Mesendoderm (in vitro differentiated cells): ENCODE data around the gene SMCHD1.
"Not testable (repeated sequence)": the region's sequence is repeated elsewhere in the genome, so short reads cannot be mapped to it uniquely, and the experiment has no call there.

Experiments used
- DNase-seq: peaks from one replicate; pipeline ENCODE4 v3.0.0; 2013
- H2AK5ac ChIP-seq: 2 replicates; pipeline ENCODE4 v1.6.1; 2013; ENCODE audit warnings: low read length, inconsistent platforms
- H2BK120ac ChIP-seq: 2 replicates; pipeline ENCODE4 v1.6.1; 2013; ENCODE audit warnings: low read depth, mild to moderate bottlenecking, low read length, moderate library complexity, mixed read lengths
- H2BK15ac ChIP-seq: replicated peaks from 2 replicates; pipeline ENCODE4 v1.6.1; 2013; ENCODE audit warnings: low read depth, mild to moderate bottlenecking, moderate library complexity
- H2BK5ac ChIP-seq: 2 replicates; pipeline ENCODE4 v1.6.1; 2013; ENCODE audit warnings: low read length, inconsistent platforms
- H3K18ac ChIP-seq: 2 replicates; pipeline ENCODE4 v1.6.1; 2013; ENCODE audit warnings: mild to moderate bottlenecking, low read length, mixed read lengths
- H3K23ac ChIP-seq: one replicate; pipeline ENCODE4 v1.6.1; 2013; ENCODE audit warnings: low read length
- H3K27ac ChIP-seq: 2 replicates; pipeline ENCODE4 v1.5.1; 2013; ENCODE audit warnings: low read depth, mild to moderate bottlenecking, inconsistent platforms, low read length, moderate library complexity
- H3K27me3 ChIP-seq: 2 replicates; pipeline ENCODE4 v1.6.1; 2013; ENCODE audit warnings: low read length, control low read depth, mild to moderate bottlenecking, inconsistent platforms; ENCODE audit not compliant: insufficient read depth, poor library complexity
- H3K36me3 ChIP-seq: 2 replicates; pipeline ENCODE4 v1.6.1; 2013; ENCODE audit warnings: low read length, inconsistent platforms; ENCODE audit not compliant: control insufficient read depth, insufficient read depth
- H3K4ac ChIP-seq: one replicate; pipeline ENCODE4 v1.6.1; 2013; ENCODE audit warnings: low read depth, mild to moderate bottlenecking, low read length, moderate library complexity
- H3K4me1 ChIP-seq: 2 replicates; pipeline ENCODE4 v1.6.1; 2013; ENCODE audit warnings: low read depth, low read length, inconsistent platforms; ENCODE audit not compliant: control insufficient read depth
- H3K4me2 ChIP-seq: 2 replicates; pipeline ENCODE4 v1.6.1; 2013; ENCODE audit warnings: low read length
- H3K4me3 ChIP-seq: 2 replicates; pipeline ENCODE4 v1.5.1; 2013; ENCODE audit warnings: mild to moderate bottlenecking, low read length
- H3K56ac ChIP-seq: one replicate; pipeline ENCODE4 v1.6.1; 2013; ENCODE audit warnings: low read length
- H3K79me1 ChIP-seq: 2 replicates; pipeline ENCODE4 v1.6.1; 2013; ENCODE audit warnings: low read length, inconsistent platforms
- H3K79me2 ChIP-seq: 2 replicates; pipeline ENCODE4 v1.6.1; 2013; ENCODE audit warnings: mild to moderate bottlenecking, low read length; ENCODE audit not compliant: control insufficient read depth, insufficient read depth
- H3K9ac ChIP-seq: 2 replicates; pipeline ENCODE4 v1.6.1; 2013; ENCODE audit warnings: low read length, inconsistent platforms
- H4K5ac ChIP-seq: one replicate; pipeline ENCODE4 v1.6.1; 2013; ENCODE audit warnings: low read length
- H4K8ac ChIP-seq: one replicate; pipeline ENCODE4 v1.6.1; 2013; ENCODE audit warnings: low read depth, mild to moderate bottlenecking, control low read depth, low read length, moderate library complexity
- WGBS: extraction: QIAGEN DNeasy Blood & Tissue Kit; methylation state at CpG from one replicate; pipeline ENCODE4 v1.1.7; 2013; ENCODE audit warnings: low lambda C conversion rate, missing lambda C conversion rate; ENCODE audit not compliant: insufficient coverage; ENCODE audit errors: extremely low coverage; 5-methylcytosine and 5-hydroxymethylcytosine counted together

The SMCHD1 gene

DNA sequence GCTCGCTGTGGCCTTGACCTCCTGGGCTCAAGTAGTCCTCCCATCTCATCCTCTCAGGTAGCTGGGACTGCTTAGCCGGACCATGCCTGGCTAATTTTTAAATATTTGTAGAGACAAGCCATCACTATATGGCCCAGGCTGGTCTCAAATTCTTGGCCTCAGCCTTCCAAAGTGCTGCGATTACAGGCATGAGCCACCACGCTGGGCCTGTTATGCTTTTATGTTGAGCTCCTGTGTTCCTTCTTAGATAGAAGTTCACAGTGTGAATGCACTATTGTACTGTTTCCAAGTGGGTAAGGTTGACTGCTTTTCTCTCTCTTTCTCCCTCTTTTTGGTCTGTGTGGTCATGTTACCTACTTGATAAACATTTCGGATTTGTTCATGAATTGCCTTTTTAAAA, 61.9 kb downstream of the SMCHD1 start:
- no CpG with 5 or more reads among the region's 5 CpGs for WGBS
- Histone ChIP-seq H4K5ac (no peak overlapping the region), H4K8ac (no peak overlapping the region), H2BK5ac (no peak overlapping the region), H3K4me3 (no peak overlapping the region), H3K4me2 (no peak overlapping the region), H2AK5ac (no peak overlapping the region), H3K9ac (no peak overlapping the region), H3K18ac (no peak overlapping the region), H3K27me3 (no peaks in the 10 kb centered on the region), H2BK120ac (no peak overlapping the region), H2BK15ac (no peak overlapping the region), H3K27ac (no peak overlapping the region), H3K23ac (no peak overlapping the region), H3K79me1 (peaks cover 7% of the 10 kb centered on the region), H3K56ac (no peak overlapping the region), H3K4ac (no peak overlapping the region), H3K36me3 (peaks cover 2% of the 10 kb centered on the region), H3K4me1 (no peaks in the 10 kb centered on the region), H3K79me2 (no peaks in the 10 kb centered on the region)
- no peak for DNase-seq

DNA sequence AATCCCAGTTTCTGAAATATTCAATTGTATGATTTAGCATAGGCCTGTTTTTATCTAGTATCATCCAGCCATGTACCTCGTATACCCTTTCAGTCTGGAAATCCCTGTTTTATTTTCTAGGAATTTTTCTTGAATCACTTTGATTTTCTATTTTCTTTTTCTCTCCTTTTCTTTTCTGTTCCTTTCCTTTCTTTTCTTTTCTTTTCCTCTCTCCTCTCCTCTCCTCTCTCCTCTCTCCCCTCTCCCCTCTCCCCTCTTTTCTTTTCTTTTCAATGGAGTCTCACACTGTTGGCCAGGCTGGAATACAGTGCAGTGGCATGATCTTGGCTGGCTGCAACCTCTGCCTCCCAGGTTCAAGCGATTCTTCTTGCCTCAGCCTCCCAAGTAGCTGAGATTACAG, 63.5 kb downstream of the SMCHD1 start:
- Histone ChIP-seq H3K18ac (no peak overlapping the region), H2AK5ac (no peak overlapping the region), H3K23ac (no peak overlapping the region), H3K79me1 (peaks cover 4% of the 10 kb centered on the region), H2BK15ac (no peak overlapping the region), H3K27me3 (no peaks in the 10 kb centered on the region), H3K36me3 (peaks cover 2% of the 10 kb centered on the region), H2BK5ac (no peak overlapping the region), H3K4ac (no peak overlapping the region), H3K4me1 (no peaks in the 10 kb centered on the region), H2BK120ac (no peak overlapping the region), H4K8ac (no peak overlapping the region), H3K4me3 (no peak overlapping the region), H3K27ac (no peak overlapping the region), H3K4me2 (no peak overlapping the region), H3K56ac (no peak overlapping the region), H3K79me2 (no peaks in the 10 kb centered on the region), H3K9ac (no peak overlapping the region), H4K5ac (no peak overlapping the region)
- DNase-seq = no peak
- no CpG with 5 or more reads among the region's 2 CpGs for WGBS

DNA sequence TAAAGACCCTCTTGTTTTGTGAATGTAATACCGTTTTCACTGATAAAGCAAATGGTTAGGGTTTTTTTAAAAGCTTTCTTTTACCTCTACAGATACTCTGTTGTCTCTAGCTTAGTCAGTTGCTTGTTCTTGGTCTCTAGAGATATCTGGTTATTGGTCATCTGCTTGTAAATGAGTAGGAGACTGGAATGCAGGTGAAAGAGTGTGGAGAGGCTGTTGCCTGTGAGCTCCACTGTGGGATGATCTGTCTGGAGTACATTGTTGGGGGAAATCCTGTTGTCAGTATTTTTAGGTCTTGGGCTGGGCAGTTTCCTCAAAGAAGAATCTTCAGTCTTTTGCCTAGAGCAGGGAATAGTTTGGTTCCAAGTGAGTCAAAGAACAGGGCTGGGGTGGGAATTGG, 67.7 kb downstream of the SMCHD1 start:
- Histone ChIP-seq H3K18ac (no peak overlapping the region), H2BK5ac (no peak overlapping the region), H3K4me2 (no peak overlapping the region), H3K4me3 (no peak overlapping the region), H3K4me1 (no peaks in the 10 kb centered on the region), H3K27ac (no peak overlapping the region), H2AK5ac (no peak overlapping the region), H4K5ac (no peak overlapping the region), H3K56ac (no peak overlapping the region), H3K4ac (no peak overlapping the region), H2BK15ac (no peak overlapping the region), H3K79me1 (no peaks in the 10 kb centered on the region), H3K36me3 (peaks cover 2% of the 10 kb centered on the region), H3K79me2 (no peaks in the 10 kb centered on the region), H4K8ac (no peak overlapping the region), H3K23ac (no peak overlapping the region), H2BK120ac (no peak overlapping the region), H3K27me3 (no peaks in the 10 kb centered on the region), H3K9ac (no peak overlapping the region)
- no CpG with 5 or more reads among the region's 1 CpG for WGBS
- peak; percentile 5 for DNase-seq

DNA sequence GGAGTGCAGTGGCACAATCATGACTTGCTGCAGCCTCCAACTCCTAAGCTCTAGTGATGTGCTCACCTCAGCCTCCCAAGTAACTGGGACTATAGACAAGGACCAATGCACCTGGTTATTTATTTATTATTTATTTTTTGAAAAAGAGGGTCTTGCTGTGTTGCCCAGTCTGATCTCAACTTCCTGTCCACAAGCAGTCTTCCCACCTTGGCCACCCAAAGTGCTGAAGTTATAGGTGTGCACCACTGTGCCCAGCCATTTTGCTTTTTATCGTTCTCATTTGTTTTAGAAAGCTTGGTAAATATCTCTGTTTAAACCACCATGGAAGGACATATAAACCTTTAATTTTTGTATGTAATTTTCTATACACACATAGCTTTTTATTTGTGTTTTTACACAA, 74.2 kb downstream of the SMCHD1 start:
- H2BK5ac ChIP-seq = no peak overlapping the region
- H2BK120ac ChIP-seq = no peak overlapping the region
- no peak overlapping the region for H3K56ac ChIP-seq
- H3K4me1 ChIP-seq = no peaks in the 10 kb centered on the region
- H3K18ac ChIP-seq = no peak overlapping the region
- H3K4me3 ChIP-seq = no peak overlapping the region
- H3K4me2 ChIP-seq = no peak overlapping the region
- H3K9ac ChIP-seq = no peak overlapping the region
- no peak overlapping the region for H3K23ac ChIP-seq
- H4K5ac ChIP-seq = no peak overlapping the region
- no peak overlapping the region for H4K8ac ChIP-seq
- WGBS = no CpG with 5 or more reads among the region's 1 CpG
- no peaks in the 10 kb centered on the region for H3K79me2 ChIP-seq
- H3K27me3 ChIP-seq = no peaks in the 10 kb centered on the region
- H3K36me3 ChIP-seq = no peaks in the 10 kb centered on the region
- H3K79me1 ChIP-seq = no peaks in the 10 kb centered on the region
- no peak overlapping the region for H3K4ac ChIP-seq
- H2AK5ac ChIP-seq = no peak overlapping the region
- H2BK15ac ChIP-seq = no peak overlapping the region
- H3K27ac ChIP-seq = no peak overlapping the region
- DNase-seq = no peak

DNA sequence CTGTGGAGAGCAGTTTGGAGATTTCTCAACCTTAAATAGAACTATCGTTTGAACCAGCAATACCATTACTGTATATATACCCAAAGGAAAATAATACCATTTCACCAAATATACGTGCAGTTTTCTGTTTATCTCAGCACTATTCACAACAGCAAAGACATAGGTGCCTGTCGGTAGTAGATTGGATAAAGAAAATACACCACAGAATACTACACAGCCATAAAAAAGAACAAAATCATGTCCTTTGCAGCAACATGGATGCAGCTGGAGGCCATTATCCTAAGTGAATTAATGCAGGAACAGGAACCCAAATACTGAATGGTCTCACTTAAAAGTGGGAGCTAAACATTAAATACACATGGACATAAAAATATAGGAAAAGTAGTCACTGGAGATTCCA, 81.3 kb downstream of the SMCHD1 start:
- no peak overlapping the region for H3K4me2 ChIP-seq
- H3K4ac ChIP-seq = no peak overlapping the region
- no peaks in the 10 kb centered on the region for H3K4me1 ChIP-seq
- H3K27me3 ChIP-seq = no peaks in the 10 kb centered on the region
- no peak overlapping the region for H3K23ac ChIP-seq
- no peak overlapping the region for H2BK120ac ChIP-seq
- H4K5ac ChIP-seq = no peak overlapping the region
- H3K56ac ChIP-seq = no peak overlapping the region
- no peak overlapping the region for H3K27ac ChIP-seq
- H3K18ac ChIP-seq = no peak overlapping the region
- no peak overlapping the region for H4K8ac ChIP-seq
- H2AK5ac ChIP-seq = no peak overlapping the region
- no peak overlapping the region for H3K4me3 ChIP-seq
- H3K79me2 ChIP-seq = no peaks in the 10 kb centered on the region
- no peak overlapping the region for H2BK15ac ChIP-seq
- no peak overlapping the region for H3K9ac ChIP-seq
- no peak overlapping the region for H2BK5ac ChIP-seq
- no peaks in the 10 kb centered on the region for H3K36me3 ChIP-seq
- DNase-seq = no peak
- H3K79me1 ChIP-seq = no peaks in the 10 kb centered on the region
- no CpG with 5 or more reads among the region's 3 CpGs for WGBS

DNA sequence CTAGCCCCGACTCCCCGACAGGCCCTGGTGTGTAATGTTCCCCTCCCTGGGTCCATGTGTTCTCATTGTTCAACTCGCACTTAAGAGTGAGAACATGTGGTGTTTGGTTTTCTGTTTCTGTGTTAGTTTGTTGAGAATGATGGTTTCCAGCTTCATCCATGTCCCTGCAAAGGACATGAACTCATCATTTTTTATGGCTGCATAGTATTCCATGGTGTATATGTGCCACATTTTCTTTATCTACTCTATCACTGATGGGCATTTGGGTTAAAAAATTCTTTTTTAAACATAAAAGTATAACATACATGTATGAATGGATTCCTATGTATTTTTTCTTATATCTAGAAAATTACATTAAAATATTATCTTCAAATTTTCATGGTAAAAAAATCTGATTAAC, 84.6 kb downstream of the SMCHD1 start:
- DNase-seq, H3K36me3 ChIP-seq, H2BK5ac ChIP-seq, H4K5ac ChIP-seq, H4K8ac ChIP-seq, H2AK5ac ChIP-seq, H3K4ac ChIP-seq, H3K9ac ChIP-seq, H3K4me2 ChIP-seq, H3K79me2 ChIP-seq, H3K23ac ChIP-seq, H2BK15ac ChIP-seq, H3K56ac ChIP-seq, H3K79me1 ChIP-seq, H3K27ac ChIP-seq, H3K4me1 ChIP-seq, H3K27me3 ChIP-seq, H3K4me3 ChIP-seq, H2BK120ac ChIP-seq, H3K18ac ChIP-seq: not testable (repeated sequence)
- WGBS = no CpG with 5 or more reads among the region's 3 CpGs
